HG03565 (cell line): ENCODE measurements around the gene NTRK1.
"Not testable (repeated sequence)": the region's sequence is repeated elsewhere in the genome, so short reads cannot be mapped to it uniquely, and the experiment has no call there.

ENCODE experiments used
- ATAC-seq: cut with Tn5 transposase; IDR thresholded peaks from one replicate; pipeline ENCODE4 v1.9.1; 2021; ENCODE audit warnings: mild to moderate bottlenecking, moderate library complexity; ENCODE audit not compliant: unreplicated experiment

The NTRK1 gene

GRCh38 chr1:156910309-156910782, 49.7 kb downstream of the NTRK1 start:
- no peak for ATAC-seq

DNA sequence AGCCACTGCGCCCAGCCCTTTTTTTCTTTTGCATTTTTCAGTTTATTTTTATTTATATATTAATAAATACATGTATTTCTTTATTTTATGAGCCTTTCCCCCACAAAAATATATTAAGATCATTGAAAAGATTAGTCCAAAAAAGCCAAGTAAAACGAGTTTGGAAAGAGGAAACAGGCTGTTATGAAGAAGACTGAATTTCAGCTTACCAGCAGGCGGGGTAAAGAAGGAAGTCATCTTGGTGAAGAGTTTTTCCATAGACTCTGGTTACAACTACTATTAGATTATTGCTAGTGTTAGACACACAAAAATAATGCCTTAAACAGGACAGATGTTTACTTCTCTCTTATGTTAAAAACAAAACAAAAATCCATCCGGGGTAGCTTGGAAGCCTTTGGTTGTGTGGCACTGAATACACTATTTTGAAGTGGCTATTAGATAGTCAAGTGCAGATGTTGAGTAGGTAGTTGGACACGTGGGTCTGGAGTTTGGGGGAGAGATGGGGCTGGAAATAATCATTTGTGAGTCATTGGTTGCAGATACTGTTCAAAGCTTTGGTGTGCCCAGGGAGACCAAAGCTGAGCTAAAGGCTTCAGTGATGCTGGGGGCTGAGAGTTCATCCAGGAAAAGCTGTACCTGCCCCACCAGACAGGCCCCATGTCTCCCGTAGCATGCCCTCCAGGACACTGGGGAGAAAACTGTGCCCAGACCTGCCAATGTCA, 51.1 kb downstream of the NTRK1 start:
- ATAC-seq: no peak

DNA sequence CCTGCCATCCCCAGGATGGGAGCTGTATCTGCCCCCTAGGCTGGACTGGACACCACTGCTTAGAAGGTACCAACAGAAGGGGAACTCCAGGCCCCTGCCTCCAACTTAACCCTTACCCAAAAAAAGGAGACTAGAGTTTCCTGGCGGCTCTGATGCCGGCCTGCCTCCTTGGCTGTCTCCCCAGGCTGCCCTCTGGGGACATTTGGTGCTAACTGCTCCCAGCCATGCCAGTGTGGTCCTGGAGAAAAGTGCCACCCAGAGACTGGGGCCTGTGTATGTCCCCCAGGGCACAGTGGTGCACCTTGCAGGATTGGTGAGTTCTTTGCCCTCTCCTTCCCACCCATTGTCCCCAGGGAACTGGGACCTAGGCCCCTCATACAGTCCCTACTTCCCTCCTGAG, 51.6 kb downstream of the NTRK1 start:
- ATAC-seq: no peak

GRCh38 chr1:156912861-156913808, 52.5 kb downstream of the NTRK1 start:
- ATAC-seq: no peak

GRCh38 chr1:156913809-156914387, 53.2 kb downstream of the NTRK1 start:
- no peak for ATAC-seq

GRCh38 chr1:156914440-156914856, 53.8 kb downstream of the NTRK1 start:
- no peak for ATAC-seq

GRCh38 chr1:156920233-156921052, 59.8 kb downstream of the NTRK1 start, which contains the start of gene LRRC71:
Gene LRRC71, plus strand, starts transcription at chr1:156920632. Its CDS starts 172 bp downstream, at chr1:156920804.
- ATAC-seq: no peak

GRCh38 chr1:156921053-156921529, 60.4 kb downstream of the NTRK1 start:
- ATAC-seq: no peak

DNA sequence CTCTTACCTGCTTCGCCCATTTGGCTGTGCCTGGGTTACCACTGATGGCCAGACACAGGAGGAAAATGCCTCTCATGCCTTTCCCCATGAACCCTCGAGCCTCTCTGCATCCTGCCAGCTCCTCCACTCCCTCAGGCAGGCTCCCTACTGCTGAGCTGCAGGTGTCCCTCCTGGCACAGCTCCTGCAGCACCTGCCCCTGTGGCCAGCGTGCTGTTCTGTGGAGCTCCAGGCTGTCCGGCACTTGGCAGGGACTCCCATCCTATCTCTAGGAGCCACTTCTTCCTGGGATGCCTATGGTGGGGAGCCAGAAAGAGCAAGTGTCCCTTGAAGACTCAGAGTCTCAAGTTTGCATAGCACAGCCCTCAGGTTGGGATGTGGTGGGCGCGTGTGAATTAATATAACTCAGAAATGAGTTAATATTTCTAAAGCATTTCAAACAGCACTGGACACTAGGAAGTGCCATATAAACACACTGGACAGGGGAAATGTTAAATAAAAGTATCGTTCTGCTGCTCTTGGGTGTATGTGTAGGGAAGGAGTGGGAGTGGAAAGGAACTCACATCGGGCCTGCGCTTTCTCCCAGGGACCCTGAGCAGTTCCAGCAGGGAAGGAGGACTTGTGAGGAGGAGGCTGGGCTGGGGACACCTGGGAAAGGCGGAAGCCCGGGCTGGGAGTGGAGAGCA, 62.5 kb downstream of the NTRK1 start:
- no peak for ATAC-seq

DNA sequence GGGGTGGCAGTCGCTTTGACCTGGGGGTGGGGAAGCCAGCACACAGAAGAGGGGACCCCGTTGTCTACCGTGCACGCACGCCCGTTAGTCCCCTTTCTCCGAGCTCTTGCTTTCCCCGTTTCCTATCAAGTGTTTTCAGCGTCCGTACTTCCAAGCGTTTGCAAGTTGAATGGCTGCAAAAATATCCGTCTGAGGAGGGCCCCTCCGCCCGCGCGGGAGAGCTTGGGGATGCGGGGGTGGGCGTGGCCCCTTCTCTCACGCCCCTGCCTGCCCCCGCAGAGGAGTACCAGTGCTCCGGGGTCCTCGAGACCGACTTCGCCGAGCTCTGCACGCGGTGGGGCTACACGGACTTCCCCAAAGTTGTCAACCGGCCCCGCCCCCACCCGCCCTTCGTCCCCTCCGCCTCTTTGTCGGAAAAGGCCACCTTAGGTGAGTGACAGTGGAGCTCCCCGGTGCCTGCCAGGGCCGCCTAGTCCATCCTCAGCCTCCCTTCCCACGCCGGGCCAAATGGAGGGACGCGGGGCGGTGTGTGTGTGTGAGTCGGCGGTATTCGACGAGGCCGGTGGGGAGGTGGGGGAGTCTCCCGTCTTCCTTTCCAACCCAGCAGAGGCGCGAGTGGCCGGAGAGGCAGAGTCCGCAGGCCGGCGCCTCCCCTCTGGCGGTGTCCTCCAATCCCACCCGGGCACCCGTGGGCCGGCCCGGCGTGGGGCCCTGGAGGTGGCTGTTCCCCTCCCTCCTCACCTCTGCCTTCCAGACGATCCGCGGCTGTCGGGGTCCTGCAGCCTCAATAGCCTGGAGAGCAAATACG, 63.2 kb downstream of the NTRK1 start:
- ATAC-seq: no peak

DNA sequence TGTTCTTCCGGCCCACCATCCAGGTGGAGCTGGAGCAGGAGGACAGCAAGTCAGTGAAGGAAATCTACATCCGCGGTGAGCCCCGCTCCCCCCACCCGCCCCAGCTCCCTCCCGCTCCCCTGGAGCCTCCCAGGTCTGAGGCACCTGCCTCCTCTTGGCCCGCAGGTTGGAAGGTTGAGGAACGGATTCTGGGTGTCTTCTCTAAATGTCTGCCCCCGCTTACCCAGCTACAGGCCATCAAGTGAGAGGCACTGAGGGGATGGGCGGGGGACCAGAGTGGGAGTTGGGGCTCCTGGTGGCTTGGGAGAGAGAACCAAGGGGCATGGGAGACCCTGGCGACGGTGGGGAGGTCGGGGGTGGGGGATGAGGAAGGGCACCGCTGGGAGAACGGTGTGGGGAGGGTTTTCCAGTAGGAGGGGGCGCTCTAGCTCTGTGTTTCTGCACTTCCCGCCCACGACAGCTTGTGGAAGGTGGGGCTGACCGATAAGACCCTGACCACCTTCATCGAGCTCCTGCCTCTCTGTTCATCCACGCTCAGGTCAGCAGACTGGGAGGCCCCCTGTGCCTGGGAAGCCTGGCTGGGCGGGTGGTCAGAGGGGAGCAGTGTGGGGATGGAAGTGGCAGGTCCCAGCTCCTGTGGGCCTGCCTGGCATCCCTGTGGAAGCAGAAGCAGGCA, 64.0 kb downstream of the NTRK1 start:
- no peak for ATAC-seq

DNA sequence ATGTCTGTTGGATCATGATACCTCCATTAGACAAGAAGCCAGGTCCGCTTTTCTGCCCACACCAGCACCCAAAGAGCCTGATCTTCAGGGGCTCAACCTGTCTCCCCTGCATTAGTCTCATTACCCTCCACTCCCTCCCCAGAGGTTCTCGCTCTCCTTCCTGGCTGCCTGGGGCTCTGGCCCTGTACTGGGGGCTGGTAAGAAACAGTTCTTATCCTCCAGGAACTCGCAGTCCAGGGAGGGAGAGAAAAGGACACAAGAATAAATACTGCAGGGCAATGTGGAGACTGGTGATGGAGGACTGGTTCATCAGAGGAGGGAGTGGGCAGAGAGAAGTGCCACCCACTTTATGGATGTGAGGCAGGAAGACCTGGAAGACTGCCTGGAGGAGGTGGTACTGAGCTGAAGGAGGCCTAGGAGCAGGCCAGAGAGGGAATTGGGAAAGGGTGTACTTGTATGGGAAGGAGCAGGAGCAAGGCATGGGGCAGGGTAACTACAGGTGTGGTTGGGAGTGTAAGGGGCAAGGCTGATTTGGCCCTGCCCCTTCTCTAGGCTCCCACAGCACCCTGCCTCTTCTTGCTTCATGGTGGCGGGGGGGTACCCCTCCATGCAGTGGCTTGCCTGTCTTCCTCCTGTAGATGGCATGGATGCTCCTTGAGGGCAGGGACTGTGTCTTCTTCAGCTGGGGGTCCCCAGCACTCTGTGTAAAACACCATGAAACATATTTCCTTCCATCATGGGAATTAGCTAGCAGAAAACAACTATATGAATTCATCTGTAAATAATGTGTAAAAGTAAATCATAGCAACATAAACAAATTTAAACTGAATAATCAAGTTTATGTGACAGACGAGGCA, 64.7 kb downstream of the NTRK1 start:
- ATAC-seq: no peak

DNA sequence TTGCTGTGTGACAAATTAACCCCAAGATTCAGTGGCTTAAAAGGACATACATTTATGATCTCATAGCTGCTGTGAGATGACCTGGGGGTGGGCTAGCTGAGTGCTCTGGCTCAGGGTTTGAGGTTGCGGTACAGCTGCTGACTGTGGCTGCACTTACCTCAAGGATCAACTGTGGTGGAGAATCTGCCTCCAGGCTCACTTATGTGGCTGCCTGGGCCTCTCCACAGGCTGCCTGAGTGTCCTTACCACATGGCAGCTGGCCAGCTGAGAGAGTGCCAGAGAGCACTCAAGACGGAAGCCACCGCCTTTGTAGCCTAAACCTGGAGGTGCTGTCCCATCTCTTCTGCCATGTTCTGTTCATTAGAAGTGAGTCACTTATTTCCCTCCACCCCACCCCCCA, 65.5 kb downstream of the NTRK1 start:
- ATAC-seq: no peak

DNA sequence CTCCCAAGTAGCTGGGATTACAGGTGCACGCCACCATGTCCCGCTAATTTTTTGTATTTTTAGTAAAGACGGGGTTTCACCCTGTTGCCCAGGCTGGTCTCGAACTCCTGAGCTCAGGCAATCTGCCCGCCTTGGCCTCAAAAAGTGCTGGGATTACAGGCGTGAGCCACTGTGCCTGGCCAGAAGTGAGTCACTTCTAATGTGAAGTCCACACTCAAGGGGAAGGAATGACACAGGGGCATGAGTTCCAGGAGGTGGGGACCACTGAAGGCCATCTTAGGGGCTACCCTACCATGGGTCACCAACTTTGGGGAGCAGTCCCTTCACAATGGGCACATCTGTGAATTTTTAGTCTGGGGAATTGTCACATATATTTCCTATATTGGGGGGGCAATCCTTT, 66.0 kb downstream of the NTRK1 start:
- not testable (repeated sequence) for ATAC-seq

GRCh38 chr1:156927215-156928042, 66.8 kb downstream of the NTRK1 start:
- ATAC-seq: no peak

DNA sequence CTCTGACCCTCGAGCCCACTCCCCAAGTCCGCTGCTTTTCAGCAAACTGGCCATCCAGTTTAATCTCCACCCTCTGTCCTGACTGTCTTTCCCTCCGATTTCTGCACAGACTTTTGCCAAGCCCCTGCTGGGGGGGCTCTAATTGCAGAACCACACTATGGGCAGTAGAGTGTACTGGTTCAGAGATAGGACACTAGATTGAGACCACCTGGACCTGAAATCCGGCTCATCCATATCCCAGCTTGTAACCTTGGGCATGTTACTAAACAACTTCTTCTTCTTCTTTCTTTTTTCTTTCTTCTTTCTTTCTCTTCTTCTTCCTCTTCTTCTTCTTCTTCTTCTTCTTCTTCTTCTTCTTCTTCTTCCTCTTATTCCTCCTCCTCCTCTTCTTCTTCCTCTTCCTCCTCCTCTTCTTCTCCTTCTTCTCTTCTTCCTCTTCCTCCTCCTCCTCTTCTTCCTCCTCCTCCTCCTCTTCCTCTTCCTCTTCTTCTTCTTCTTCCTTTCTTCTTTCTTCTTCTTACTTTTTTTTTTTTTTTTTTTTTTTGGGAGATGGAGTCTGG, 67.5 kb downstream of the NTRK1 start:
- ATAC-seq: no peak
